Thyroid gland (tissue), 4 donors: Measurements from ENCODE around the gene CFB. TPM values are rescaled to one million over a fixed set of nuclear protein-coding genes. Genes with fewer than 3 reads are reported as not detected.
"Not testable (repeated sequence)": the region's sequence is repeated elsewhere in the genome, so short reads cannot be mapped to it uniquely, and the experiment has no call there.

Experiments
- DNase-seq, 2 donors: peaks; one replicate each; pipeline ENCODE4 v3.0.0-alpha.2; 2019
- H3K27ac ChIP-seq, 3 donors: fragments of 200-600 bp; sonication (generic); 1 replicate in 2 of 3; 2 replicates in 1 of 3; pipeline ENCODE4 v1.5.1; 2016 to 2019; ENCODE audit warnings: mild to moderate bottlenecking in 1 of 3, moderate library complexity in 1 of 3
- H3K27me3 ChIP-seq: fragments of 200-600 bp; sonication (generic); one replicate; pipeline ENCODE4 v1.5.1; 2019
- H3K36me3 ChIP-seq, 2 donors: fragments of 200-600 bp; sonication (generic); one replicate each; pipeline ENCODE4 v1.5.1; 2016 to 2019
- H3K4me1 ChIP-seq, 2 donors: fragments of 200-600 bp; sonication (generic); one replicate each; pipeline ENCODE4 v1.5.1; 2017 to 2019
- H3K4me3 ChIP-seq, 3 donors: fragments of 200-600 bp; sonication (generic); replicated peaks in 1 of 3; 1 replicate in 2 of 3; 2 replicates in 1 of 3; pipeline ENCODE4 v1.5.1; 2016; ENCODE audit warnings: mild to moderate bottlenecking in 1 of 3
- H3K9me3 ChIP-seq: fragments of 200-600 bp; sonication (generic); one replicate; pipeline ENCODE4 v1.5.1; 2017
- POLR2A ChIP-seq, 2 donors: fragments of 450-650 bp; IDR thresholded peaks; one replicate each; pipeline ENCODE4 v1.6.1; 2017; ENCODE audit warnings: antibody characterized with exemption in 2 of 2, mild to moderate bottlenecking in 2 of 2, moderate library complexity in 1 of 2
- WGBS, 2 donors: methylation state at CpG; one replicate each; pipeline ENCODE4 v1.1.5; 2017; 5-methylcytosine and 5-hydroxymethylcytosine counted together
- intact Hi-C: fragments of 100-400 bp; cut with DNase I; formaldehyde crosslinking; loops from one replicate; pipeline ENCODE4 v1.15.1; 2023
- total RNA-seq, 4 donors: library from RNA; depleted of rRNA; stranded (reverse); fragments of >200 nt; gene quantifications; one replicate each; pipeline ENCODE4 v1.2.3, GENCODE V29; 2016
- TF ChIP-seq, protein P1 (sequence below), 6 experiments: fragments of 200-600 bp in 3 of 6; fragments of 450-650 bp in 3 of 6; sonication (generic) in 3 of 6; IDR thresholded peaks; one replicate each; pipeline ENCODE4 v1.5.1; 2016 to 2019; ENCODE audit warnings: antibody characterized with exemption in 6 of 6, mild to moderate bottlenecking in 2 of 6, inconsistent platforms in 1 of 6, moderate library complexity in 1 of 6

Gene CFB
- total RNA-seq, 4 donors from 2014 or later, result 10.5 to 36.7 (median 16.4) TPM

DNA sequence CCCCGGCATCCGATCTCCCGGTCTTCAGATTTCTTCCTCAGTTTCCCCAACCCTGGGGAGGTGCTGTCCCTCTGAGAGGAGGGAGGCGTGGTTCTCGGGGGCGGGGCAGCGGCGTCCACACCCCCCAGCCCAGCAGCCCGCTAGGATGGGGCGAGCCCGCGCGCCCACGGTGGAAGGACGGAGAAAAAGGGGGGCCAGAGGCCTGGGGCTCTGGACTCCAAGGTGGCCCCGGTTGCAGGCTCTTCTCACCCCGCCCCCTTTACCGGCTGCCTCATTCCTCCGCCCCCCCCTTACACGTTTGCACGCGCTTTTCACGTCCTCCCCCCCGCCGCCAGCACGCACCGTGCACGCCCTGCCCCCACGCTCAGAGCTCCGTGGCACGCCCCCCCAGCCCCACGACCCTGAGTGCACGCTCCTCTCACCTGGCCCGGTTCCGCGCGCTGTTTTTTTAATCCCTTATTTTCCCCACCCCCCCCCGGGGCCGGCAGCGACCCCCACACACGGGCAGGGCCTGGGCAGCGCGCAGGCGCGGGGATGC, 44.4 kb upstream of the CFB start:
- no peaks in the 10 kb centered on the region for H3K27me3 ChIP-seq
- H3K4me3 ChIP-seq, result peak overlapping the region in 1 of 3 donors; percentile 47
- peaks cover 19 to 27% of the 10 kb centered on the region in 2 donors for H3K4me1 ChIP-seq
- intact Hi-C loops, result no loop called here
- 2 to 4% methylated on average over 20 to 24 of the region's 45 CpGs for WGBS, 2 donors
- peak overlapping the region; percentile 45 to 66 (median 66) for H3K27ac ChIP-seq
- no peaks in the 10 kb centered on the region for H3K9me3 ChIP-seq
- H3K36me3 ChIP-seq, result no peaks in the 10 kb centered on the region
- TF ChIP-seq, protein P1, sequence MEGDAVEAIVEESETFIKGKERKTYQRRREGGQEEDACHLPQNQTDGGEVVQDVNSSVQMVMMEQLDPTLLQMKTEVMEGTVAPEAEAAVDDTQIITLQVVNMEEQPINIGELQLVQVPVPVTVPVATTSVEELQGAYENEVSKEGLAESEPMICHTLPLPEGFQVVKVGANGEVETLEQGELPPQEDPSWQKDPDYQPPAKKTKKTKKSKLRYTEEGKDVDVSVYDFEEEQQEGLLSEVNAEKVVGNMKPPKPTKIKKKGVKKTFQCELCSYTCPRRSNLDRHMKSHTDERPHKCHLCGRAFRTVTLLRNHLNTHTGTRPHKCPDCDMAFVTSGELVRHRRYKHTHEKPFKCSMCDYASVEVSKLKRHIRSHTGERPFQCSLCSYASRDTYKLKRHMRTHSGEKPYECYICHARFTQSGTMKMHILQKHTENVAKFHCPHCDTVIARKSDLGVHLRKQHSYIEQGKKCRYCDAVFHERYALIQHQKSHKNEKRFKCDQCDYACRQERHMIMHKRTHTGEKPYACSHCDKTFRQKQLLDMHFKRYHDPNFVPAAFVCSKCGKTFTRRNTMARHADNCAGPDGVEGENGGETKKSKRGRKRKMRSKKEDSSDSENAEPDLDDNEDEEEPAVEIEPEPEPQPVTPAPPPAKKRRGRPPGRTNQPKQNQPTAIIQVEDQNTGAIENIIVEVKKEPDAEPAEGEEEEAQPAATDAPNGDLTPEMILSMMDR (IDR thresholded peaks at IDR 0.05), result no peak
- TF ChIP-seq POLR2A (IDR thresholded peaks at IDR 0.05), result no peak
- DNase-seq, result peak; percentile 65 to 72

DNA sequence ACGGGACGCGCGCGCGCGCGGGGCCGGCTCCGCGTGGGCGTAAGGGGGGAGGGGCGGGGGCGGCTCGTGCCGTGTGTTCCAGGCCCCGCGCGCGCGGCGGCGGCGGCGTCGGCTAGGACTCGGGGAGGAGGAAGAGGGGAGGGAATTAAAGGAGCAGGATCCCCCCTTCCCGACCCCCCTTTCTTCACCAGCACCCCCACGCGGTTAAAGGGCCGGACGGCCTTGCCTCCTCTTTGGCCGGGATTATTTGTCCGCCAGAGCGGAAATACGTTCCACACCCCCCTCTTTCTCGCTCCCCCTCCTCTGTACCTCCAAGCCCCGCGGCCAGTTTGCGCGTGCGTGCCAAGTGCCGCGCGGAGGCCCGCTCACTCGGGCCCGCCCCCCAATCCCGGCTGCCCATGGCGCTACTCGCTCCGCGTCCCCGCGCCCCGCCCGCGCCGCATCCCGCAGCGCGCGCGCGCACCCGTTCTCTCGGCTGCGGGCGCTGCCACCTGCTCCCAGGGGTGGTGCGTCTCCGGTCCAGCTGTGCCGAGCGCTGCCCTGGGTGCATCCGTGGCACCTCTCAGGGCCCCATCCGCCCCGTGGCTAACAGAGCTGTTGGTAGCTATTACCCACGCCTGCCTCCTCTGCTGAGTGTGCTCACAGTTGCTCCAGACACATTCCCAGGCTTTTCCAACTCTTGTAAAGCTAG, 43.8 kb upstream of the CFB start, which contains the start of gene ZBTB12:
Gene ZBTB12 (minus strand): TSS at position 134 of the 691 bp plus-strand sequence. CDS start 781 bp downstream, outside the sequence.
- peak within 1 kb of the TSS; percentile 8 to 47 (median 23) for H3K4me3 ChIP-seq
- H3K4me1 ChIP-seq, result peaks cover 15 to 22% of the 10 kb centered on the region in 2 donors
- H3K36me3 ChIP-seq, result no peaks in the 10 kb centered on the region
- peak in 1 of 2 donors; percentile 54 for TF ChIP-seq POLR2A (IDR thresholded peaks at IDR 0.05)
- TF ChIP-seq, protein P1 (IDR thresholded peaks at IDR 0.05), result peak in 1 of 6 experiments; percentile 14
- intact Hi-C loops, result no loop called here
- no peaks in the 10 kb centered on the region for H3K27me3 ChIP-seq
- H3K27ac ChIP-seq, result peak within 1 kb of the TSS; percentile 45 to 66 (median 66)
- peak; percentile 93 to 94 for DNase-seq
- WGBS, 2 donors, result 0 to 1% methylated on average over 28 to 31 of the region's 77 CpGs
- H3K9me3 ChIP-seq, result no peaks in the 10 kb centered on the region

DNA sequence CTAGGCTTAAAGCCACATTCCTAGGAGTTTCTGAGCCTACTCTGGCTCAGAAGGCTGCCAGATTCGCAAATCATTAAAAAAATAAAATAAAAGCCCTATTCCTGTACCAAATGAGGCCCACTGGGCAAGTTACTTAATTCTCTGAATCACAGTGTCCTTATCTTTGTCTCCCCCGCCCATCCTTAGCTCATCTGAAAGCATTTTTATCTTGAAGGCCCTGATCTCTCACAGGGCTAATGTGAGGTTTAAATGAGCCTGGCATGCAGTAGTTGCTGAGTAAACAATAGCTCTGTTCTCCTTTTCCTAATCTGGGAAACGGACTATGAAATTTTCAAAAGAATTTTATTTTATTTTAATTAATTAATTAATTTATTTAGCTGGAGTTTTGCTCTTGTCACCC, 41.9 kb upstream of the CFB start:
- intact Hi-C loops, result no loop called here
- Histone ChIP-seq H3K4me1 (peaks cover 10 to 17% of the 10 kb centered on the region in 2 donors), H3K36me3 (no peaks in the 10 kb centered on the region), H3K9me3 (no peaks in the 10 kb centered on the region), H3K27me3 (no peaks in the 10 kb centered on the region), H3K27ac (peak overlapping the region in 1 of 3 donors; percentile 16), H3K4me3 (no peak overlapping the region)
- DNase-seq, result no peak
- TF ChIP-seq, protein P1 (IDR thresholded peaks at IDR 0.05), result no peak
- TF ChIP-seq POLR2A (IDR thresholded peaks at IDR 0.05), result no peak
- WGBS, 2 donors, result 75 to 87% methylated on average over 3 of the region's 3 CpGs

DNA sequence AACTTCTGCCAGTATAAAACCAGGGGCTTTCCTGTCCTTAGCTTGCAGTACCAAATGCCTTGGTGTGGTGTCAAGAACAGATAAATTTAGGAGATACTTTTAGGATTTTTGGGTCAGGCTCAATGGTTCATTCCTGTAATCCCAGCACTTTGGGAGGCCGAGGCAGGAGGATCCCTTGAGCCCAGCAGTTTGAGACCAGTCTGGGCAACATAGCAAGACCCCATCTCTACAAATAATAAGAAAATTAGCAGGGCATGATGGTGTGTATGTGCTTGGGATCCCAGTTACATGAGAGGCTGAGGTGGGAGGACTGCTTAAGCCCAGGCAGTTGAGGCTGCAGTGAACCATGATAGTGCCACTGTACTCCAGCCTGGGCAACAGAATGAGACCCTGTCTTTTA, 40.9 kb upstream of the CFB start:
- H3K9me3 ChIP-seq, result no peaks in the 10 kb centered on the region
- 100% methylated on average over 1 of the region's 1 CpG for whole genome bisulfite sequencing, 2 donors
- no peaks in the 10 kb centered on the region for H3K27me3 ChIP-seq
- no peak for DNase-seq
- H3K27ac ChIP-seq, result no peak overlapping the region
- H3K4me3 ChIP-seq, result no peak overlapping the region
- H3K36me3 ChIP-seq, result no peaks in the 10 kb centered on the region
- TF ChIP-seq, protein P1 (IDR thresholded peaks at IDR 0.05), result no peak
- no peak for TF ChIP-seq POLR2A (IDR thresholded peaks at IDR 0.05)
- H3K4me1 ChIP-seq, result peaks cover 6 to 13% of the 10 kb centered on the region in 2 donors
- intact Hi-C loops, result no loop called here

DNA sequence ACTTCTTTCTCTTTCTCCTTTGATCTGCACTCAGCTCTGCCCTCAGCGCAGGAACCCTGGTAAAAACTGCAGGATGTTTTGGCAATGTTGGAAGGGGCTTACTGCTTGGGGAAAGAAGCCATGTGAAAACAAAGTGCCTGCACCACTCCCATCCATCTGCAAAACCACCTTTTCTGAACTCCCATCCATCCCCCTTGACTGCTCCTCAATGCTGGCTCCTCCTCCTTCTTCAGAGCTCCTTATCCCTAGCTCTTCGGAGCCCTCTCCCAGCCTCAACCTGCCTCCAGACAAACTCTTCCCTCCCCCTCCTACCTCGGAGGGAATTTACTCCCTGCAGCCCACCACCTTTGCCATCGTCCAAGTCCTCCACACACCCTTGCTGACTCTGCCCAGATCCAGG, 39.8 kb upstream of the CFB start:
- no peak overlapping the region for H3K27ac ChIP-seq
- no peak for DNase-seq
- no peak overlapping the region for H3K4me3 ChIP-seq
- H3K36me3 ChIP-seq, result no peaks in the 10 kb centered on the region
- no peak for TF ChIP-seq POLR2A (IDR thresholded peaks at IDR 0.05)
- TF ChIP-seq, protein P1 (IDR thresholded peaks at IDR 0.05), result no peak
- 18 to 24% methylated on average over 4 of the region's 4 CpGs for WGBS, 2 donors
- H3K9me3 ChIP-seq, result no peaks in the 10 kb centered on the region
- H3K4me1 ChIP-seq, result peaks cover 2 to 13% of the 10 kb centered on the region in 2 donors
- intact Hi-C loops, result no loop called here
- no peaks in the 10 kb centered on the region for H3K27me3 ChIP-seq

DNA sequence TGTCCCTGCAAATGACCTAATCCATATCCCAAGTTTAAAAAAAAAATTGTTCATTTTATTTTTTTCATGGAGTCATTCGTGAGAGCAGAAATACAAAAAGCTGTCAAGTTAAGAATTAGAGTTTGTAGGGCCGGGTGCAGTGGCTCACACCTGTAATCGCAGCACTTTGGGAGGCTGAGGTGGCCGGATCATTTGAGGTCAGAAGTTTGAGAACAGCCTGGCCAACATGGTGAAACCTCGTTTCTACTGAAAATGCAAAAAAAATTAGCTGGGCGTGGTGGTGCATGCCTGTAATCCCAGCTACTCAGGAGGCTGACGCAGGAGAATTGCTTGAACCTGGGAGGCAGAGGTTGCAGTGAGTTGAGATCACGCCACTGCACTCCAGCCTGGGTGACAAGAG, 39.2 kb upstream of the CFB start:
- H3K36me3 ChIP-seq, intact Hi-C loops, DNase-seq, H3K9me3 ChIP-seq, H3K4me3 ChIP-seq, H3K27me3 ChIP-seq, H3K27ac ChIP-seq: not testable (repeated sequence)
- WGBS, 2 donors, result 73 to 74% methylated on average over 8 of the region's 8 CpGs
- H3K4me1 ChIP-seq, result peaks cover 0 to 13% of the 10 kb centered on the region in 2 donors
